NCI-H2081 (cell line): ENCODE results near the gene SQSTM1.

Experiments
- DNase-seq, 2 experiments: peaks; one replicate each; lab custom pipeline; 2025; lab: John Stamatoyannopoulos, UW

SQSTM1 gene

GRCh38 chr5:179806250-179807048, 14.3 kb upstream of the SQSTM1 start, which contains the start of gene MGAT4B:
Gene MGAT4B (minus strand): TSS chr5:179806866. CDS start chr5:179806583, 283 bp downstream.
- peak; percentile 62 to 76 for DNase-seq

DNA sequence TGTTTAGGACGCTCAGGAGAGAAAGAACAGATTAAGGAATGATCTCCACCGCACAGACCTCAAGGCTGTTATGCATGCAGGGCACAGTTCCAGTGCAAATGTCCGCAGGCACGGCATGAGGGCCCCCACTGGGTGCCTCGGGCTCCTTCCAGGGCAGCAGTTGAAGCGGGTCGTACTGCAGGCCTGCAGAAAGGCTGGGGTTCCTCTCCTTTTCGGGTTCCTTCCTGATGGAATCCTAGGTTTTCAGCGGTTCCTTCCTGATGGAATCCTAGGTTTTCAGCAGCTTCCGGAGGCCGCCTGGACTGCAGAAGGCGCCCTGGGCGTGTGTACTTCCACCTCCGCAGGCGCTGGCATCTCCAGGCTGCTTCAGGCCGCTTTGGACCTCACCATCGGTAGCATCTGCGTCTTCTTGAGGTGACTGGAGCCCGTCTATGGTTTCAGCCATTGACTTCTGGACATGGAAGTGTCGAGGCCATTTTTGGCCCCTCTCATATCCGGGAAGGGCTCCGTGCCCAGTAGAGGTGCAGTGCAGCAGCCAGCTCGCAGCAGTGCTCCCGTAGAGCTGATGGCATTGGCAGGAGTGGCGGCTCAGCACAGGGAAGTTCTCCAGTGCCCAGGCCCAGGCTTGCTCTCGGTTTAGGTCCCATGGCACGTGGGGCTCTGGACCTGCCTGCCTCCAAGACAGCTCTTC, 8.4 kb upstream of the SQSTM1 start:
- no peak for DNase-seq

- DNase-seq, result no peak
Measured at GRCh38 chr5:179812997-179813607, 7.6 kb upstream of the SQSTM1 start.

- no peak for DNase-seq
Measured at GRCh38 chr5:179814090-179814489, 6.6 kb upstream of the SQSTM1 start.

- no peak for DNase-seq
Measured at GRCh38 chr5:179815491-179816249, 5.0 kb upstream of the SQSTM1 start.

DNA sequence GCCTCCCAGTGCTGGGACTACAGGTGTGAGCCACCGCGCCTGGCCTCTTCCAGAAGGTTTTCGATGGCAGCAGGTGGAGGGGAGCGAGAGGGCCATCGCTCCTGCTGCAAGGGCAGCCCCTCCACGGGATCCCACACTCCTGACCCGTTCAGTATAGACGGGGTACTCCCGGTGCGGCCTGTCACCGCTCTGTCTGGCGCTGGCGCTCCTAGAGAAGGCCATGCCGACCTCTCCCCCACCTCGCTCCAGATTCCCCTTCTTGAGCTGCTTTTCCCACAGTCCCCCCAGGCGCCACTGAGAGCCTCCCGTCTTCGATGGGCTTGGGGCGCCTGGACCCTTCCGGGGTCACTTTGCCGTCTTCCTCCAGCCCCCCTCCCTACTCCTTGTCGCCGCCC, 4.3 kb upstream of the SQSTM1 start:
- DNase-seq, result no peak

DNA sequence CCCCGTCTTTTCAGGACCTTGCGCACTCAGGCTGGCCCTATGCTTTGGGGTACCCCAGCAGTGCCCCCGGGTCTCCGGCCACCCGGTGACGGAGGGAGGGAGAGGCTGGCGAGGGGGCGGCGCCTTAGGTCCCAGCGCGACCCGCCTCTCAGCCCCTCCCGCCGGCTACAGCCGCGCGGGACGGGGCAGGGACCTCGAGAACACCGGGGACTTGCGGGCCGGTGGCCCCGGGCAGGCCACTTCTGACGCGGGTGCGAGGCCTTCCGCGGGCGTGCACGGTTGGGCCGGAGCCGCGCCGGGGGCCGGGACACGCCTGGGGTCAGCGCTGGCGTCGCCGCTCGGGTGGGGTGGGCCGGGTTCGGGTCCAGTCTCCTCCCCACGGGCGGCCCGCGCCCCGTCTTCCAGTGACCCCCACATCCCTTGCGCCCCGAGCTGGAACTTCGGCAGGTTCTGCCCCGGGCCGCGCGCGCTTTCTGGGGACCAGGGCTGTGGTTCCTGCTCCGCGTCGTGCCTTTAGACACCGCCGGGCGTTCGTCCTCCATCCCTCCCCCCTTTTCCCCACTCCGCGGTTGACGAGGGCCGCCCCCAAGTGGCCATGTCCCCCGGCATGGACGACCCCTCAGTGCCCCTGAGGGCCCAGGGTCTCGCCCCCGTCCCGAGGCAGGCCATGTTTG, 3.8 kb upstream of the SQSTM1 start:
- DNase-seq, result no peak

DNA sequence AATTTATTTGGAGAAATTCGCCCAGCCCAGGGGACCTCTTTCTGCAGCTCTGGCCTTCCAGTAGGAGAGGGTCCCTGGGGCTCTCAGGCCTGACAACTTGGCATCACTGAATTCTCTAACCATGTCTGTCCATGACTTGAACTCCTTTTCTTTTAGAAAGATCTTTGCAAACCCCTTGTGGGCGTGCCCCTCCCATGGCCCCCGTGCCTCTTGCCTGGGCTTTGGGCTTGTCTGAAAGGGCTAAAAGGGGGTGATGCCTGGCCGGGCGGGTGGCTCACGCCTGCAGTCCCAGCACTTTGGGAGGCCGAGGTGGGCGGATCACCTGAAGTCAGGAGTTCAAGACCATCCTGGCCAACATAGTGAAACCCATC, 3.2 kb upstream of the SQSTM1 start:
- DNase-seq, result no peak

- no peak for DNase-seq
Measured at GRCh38 chr5:179817890-179818745, 2.6 kb upstream of the SQSTM1 start.

GRCh38 chr5:179818746-179819295, 1.9 kb upstream of the SQSTM1 start:
- DNase-seq, result peak; percentile 33 to 58

DNA sequence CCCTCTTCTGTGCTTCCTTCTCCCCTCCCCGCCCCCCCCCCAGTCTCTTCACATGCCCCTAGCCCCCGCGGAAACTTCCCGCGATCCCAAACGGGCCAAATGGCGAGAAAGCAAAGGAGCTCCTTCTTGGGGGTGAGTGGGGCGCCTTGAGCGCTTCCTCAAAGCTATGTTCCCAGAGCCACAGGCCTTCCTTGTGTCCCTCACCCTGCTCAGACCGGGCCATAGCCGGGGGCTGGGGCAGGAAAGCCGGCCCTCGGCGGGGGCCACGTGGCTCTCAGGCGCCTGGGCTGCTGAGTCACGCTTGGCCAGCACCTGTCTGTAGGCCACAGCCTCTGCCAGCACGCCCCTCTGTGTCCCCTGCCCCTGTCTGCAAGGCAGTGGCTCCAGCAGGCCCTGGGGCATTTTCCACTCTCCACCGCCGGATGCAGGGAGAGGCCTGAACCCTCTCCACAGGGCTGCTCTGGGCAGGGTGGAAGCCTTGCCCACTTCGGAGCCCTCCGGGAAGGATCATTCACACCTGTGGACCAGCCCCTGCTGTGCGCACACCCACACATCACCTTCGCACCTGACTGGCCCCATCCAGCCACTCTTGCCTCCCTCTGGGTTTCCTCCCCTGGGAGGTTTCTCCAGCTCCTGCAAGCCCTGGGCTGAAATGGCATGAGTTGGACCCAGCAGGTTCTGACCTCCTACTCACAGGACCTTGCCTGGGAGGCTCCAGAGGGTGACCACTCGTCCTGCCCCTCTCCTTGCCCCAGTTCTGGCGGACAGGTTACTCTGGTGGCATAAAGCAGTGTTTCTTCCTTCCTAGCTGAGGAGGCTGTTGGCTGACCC, 1.2 kb upstream of the SQSTM1 start:
- DNase-seq, result peak in 1 of 2 experiments; percentile 57

- no peak for DNase-seq
Measured at GRCh38 chr5:179820127-179820482, 600 bp upstream of the SQSTM1 start.

DNA sequence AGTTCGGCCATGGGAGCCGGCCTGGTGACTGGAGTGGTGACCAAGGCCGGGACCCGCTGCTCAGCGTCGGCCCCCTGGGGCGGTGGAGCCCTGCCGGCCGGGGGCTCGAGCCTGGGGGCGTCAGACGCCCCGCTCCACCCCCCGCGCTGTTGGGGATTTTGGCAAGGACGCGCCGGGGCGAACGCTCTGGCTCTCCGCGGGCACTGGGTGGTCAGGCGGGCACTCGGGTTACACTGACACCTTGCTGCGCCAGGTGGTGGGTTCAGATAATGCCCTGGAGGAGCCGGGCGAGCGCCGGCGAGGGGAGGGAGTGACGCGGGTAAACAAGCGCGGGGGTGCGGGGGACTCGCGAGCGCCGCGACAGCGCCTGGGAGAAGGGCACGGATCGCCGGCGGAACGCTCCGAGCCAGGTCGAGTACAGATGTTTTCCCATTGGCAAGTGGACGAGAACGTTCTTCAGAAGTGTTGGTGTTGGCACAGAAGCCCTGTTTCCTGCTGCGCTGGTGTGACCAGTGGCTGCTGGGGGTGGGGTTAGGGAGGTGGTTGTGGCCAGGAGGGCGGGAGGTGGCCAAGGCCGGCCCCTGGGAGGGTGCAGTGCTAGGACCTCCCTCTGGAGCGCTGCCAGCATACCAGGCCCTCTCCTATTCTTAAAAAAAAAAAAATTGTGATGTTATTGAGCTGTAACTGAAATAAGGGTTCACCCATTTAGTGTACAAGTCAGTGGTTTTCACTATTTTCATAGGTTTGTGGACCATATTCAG, 773 bp downstream of the SQSTM1 start:
- DNase-seq, result peak; percentile 76 to 81

DNA sequence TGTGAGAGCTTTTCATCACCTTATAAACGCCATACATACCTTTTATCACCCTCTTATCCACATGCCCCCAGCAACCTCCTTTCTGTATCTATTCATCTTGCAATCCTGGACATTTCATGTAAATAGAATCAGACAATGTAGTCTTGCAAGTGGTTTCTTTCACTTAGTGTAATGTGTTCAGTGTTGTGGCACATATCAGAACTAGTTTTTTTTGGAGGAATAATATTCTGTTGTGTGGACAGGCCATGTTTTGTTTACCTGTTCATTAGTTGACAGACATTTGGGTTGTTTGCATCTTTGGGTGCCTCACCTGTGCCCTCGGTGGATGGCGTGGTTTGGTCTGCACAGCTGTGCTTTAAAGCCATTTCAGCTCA, 1.3 kb downstream of the SQSTM1 start:
- DNase-seq, result no peak

DNA sequence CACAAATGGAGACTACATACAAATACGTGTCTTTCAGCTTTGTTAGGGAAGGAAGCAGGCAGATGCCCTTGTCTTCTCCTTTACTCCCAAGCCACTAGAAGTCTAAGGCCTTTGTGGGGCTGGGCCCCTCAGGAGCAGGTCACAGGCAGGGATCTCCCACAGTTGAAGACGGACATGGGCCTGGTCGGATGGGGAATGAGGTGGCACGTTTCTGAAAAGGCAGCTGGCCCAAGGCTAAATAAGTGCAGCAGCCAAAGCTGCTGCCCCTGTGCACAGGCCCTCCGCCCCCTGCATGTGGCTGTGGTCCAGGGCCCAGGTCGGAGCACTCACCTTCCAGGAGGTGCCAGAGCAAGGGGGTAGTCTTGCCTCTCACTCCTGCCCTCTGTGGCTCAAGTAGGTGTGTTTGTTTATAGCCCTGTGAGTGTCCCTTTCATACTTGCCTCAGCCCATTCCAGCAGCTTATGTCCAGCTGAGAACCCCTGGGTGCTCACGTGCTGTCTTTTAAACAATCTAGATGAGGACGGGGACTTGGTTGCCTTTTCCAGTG, 1.8 kb downstream of the SQSTM1 start:
- no peak for DNase-seq

DNA sequence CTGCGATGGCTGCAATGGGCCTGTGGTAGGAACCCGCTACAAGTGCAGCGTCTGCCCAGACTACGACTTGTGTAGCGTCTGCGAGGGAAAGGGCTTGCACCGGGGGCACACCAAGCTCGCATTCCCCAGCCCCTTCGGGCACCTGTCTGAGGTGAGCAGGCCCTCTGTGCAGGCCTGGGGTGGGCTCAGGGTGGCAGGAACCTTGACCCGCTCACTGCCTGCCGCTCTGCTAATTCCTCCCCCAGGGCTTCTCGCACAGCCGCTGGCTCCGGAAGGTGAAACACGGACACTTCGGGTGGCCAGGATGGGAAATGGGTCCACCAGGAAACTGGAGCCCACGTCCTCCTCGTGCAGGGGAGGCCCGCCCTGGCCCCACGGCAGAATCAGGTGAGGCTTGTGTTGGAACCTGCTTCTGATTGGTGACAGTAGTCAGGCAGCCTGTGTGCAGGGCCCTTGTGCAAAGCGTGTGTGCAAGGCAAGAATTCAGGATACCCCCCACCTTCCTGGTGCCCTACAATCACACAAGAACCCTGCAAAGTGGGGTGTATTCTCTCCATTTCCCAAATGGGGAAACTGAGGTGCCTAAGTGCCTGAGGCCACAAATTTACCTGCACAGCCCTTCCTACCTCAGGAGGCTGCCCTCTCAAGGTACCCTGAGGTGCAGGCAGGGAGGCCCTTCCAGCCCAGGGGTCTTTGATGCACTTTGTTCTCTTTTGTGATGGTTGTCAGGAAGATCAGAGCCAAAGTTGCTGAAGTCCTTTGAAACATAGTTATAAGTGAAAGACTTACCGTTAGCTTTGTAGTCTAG, 3.4 kb downstream of the SQSTM1 start:
- no peak for DNase-seq

GRCh38 chr5:179824745-179825112, 4.0 kb downstream of the SQSTM1 start:
- DNase-seq, result no peak

DNA sequence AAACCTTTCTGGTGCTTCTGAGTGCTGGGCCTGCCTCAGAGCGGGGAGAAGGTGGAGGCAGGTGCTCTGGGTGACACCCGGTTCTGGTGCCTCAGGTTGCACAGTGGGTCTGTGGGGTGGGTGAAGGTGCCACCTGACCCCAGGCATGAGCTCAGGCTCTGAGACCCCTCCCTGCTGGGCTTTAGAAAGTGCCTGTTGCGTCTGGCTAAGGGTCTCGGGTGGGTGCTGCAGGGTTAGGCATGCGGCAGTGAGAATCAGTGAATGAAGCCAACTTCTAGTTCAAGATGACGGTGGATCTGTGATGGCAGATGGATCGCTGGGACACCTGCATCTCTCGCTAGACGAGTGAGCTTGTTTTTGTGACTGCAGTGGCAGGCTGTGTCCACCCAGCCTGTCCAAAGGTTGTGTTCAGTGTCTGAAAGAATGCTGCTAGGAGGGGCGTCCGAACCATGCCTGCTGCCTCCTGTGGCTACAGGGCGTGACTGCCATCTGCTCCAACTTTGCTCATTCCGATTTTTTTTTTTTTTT, 5.0 kb downstream of the SQSTM1 start:
- no peak for DNase-seq
